ENCODE results near the gene MYBPC2. TPM values are rescaled to one million over a fixed set of nuclear protein-coding genes. Genes with fewer than 3 reads are reported as not detected.
"Not testable (repeated sequence)": the region's sequence is repeated elsewhere in the genome, so short reads cannot be mapped to it uniquely, and the experiment has no call there.

Gene MYBPC2
- total RNA-seq, 1 experiment from 2014 or later: 0.18 TPM

GRCh38 chr19:50467566-50467965, 34.9 kb downstream of the MYBPC2 start:
- ChIA-PET CTCF (no interaction called here), POLR2A (no interaction called here)
- no peaks in the 10 kb centered on the region for H3K27me3 ChIP-seq (ENCODE audit: control insufficient read depth, insufficient read depth, low read length)
- intact Hi-C loops (cut with micrococcal nuclease; ENCODE audit: unreplicated experiment): no loop called here
- no peaks in the 10 kb centered on the region for H3K9me3 ChIP-seq (ENCODE audit: control insufficient read depth, insufficient read depth, low read depth, low read length)
- TF ChIP-seq POLR2AphosphoS5 (IDR thresholded peaks at IDR 0.05; ENCODE audit: low read depth, low read length) (no peak), CTCF (IDR thresholded peaks at IDR 0.05) (no peak), SIN3A (IDR thresholded peaks at IDR 0.05; ENCODE audit: borderline replicate concordance, insufficient read depth, low read depth, low read length) (no peak), REST (IDR thresholded peaks at IDR 0.05; ENCODE audit: insufficient read depth in 1 of 2, low read depth in 2 of 2, low read length in 1 of 2) (no peak), TCF7L2 (IDR thresholded peaks at IDR 0.05; ENCODE audit: low read depth, low read length) (no peak)
- DNase-seq (ENCODE audit: low read depth, low spot score) (no peak), ATAC-seq (no peak)
- no peak overlapping the region for H3K27ac ChIP-seq (ENCODE audit: low read length)
- in situ Hi-C loops (cut with HindIII; ENCODE audit: low pct_unique_long_range_greater_than_20kb, low sequenced_read_pairs): no loop called here
- no peaks in the 10 kb centered on the region for H3K4me1 ChIP-seq (ENCODE audit: control insufficient read depth, insufficient read depth, low read length)
- no TSS peak for BruUV-seq (replicated peaks)
- H3K4me3 ChIP-seq (ENCODE audit: low read depth in 2 of 2, low read length in 2 of 2): no peak overlapping the region
- H3K36me3 ChIP-seq (ENCODE audit: control insufficient read depth, insufficient read depth, low read length): no peaks in the 10 kb centered on the region

- CTCF ChIA-PET: interaction anchor here (0.7 kb wide), 1 partner anchor 88 kb away, joined by 9 read pairs; no protein-coding TSS in a partner anchor
- TF ChIP-seq TCF7L2 (IDR thresholded peaks at IDR 0.05; ENCODE audit: low read depth, low read length): no peak
- TF ChIP-seq POLR2AphosphoS5 (IDR thresholded peaks at IDR 0.05; ENCODE audit: low read depth, low read length): no peak
- TF ChIP-seq SIN3A (IDR thresholded peaks at IDR 0.05; ENCODE audit: borderline replicate concordance, insufficient read depth, low read depth, low read length): no peak
- TF ChIP-seq REST (IDR thresholded peaks at IDR 0.05; ENCODE audit: insufficient read depth in 1 of 2, low read depth in 2 of 2, low read length in 1 of 2): no peak
These were observed 36.1 kb downstream of the MYBPC2 start for GRCh38 chr19:50468818-50469217.

GRCh38 chr19:50473336-50473735, 40.6 kb downstream of the MYBPC2 start:
- POLR2A ChIA-PET; in situ Hi-C loops (cut with HindIII; ENCODE audit: low pct_unique_long_range_greater_than_20kb, low sequenced_read_pairs); CTCF ChIA-PET; H3K36me3 ChIP-seq (ENCODE audit: control insufficient read depth, insufficient read depth, low read length); DNase-seq (ENCODE audit: low read depth, low spot score); intact Hi-C loops (cut with micrococcal nuclease; ENCODE audit: unreplicated experiment); H3K27ac ChIP-seq (ENCODE audit: low read length); H3K4me1 ChIP-seq (ENCODE audit: control insufficient read depth, insufficient read depth, low read length); BruUV-seq (replicated peaks); H3K27me3 ChIP-seq (ENCODE audit: control insufficient read depth, insufficient read depth, low read length); H3K4me3 ChIP-seq (ENCODE audit: low read depth in 2 of 2, low read length in 2 of 2); ATAC-seq; H3K9me3 ChIP-seq (ENCODE audit: control insufficient read depth, insufficient read depth, low read depth, low read length): not testable (repeated sequence)

More at GRCh38 chr19:50468818-50469217, 36.1 kb downstream of the MYBPC2 start:
- H3K27ac ChIP-seq (ENCODE audit: low read length): no peak overlapping the region
- no peaks in the 10 kb centered on the region for H3K27me3 ChIP-seq (ENCODE audit: control insufficient read depth, insufficient read depth, low read length)
- ATAC-seq (no peak), DNase-seq (ENCODE audit: low read depth, low spot score) (no peak)
- in situ Hi-C loops (cut with HindIII; ENCODE audit: low pct_unique_long_range_greater_than_20kb, low sequenced_read_pairs): no loop called here
- H3K4me1 ChIP-seq (ENCODE audit: control insufficient read depth, insufficient read depth, low read length): no peaks in the 10 kb centered on the region
- POLR2A ChIA-PET: no interaction called here
- H3K36me3 ChIP-seq (ENCODE audit: control insufficient read depth, insufficient read depth, low read length): no peaks in the 10 kb centered on the region
- no TSS peak for BruUV-seq (replicated peaks)
- H3K9me3 ChIP-seq (ENCODE audit: control insufficient read depth, insufficient read depth, low read depth, low read length): no peaks in the 10 kb centered on the region
- intact Hi-C loops (cut with micrococcal nuclease; ENCODE audit: unreplicated experiment): no loop called here
- H3K4me3 ChIP-seq (ENCODE audit: low read depth in 2 of 2, low read length in 2 of 2): no peak overlapping the region
